Activated CD8-positive, alpha-beta memory T cell treated with anti-CD3 and anti-CD28 coated beads, Interleukin-2, amount 50 U/mL, for 4 hours (primary cell): ENCODE data around the gene ADAM12.
"Not testable (repeated sequence)": the region's sequence is repeated elsewhere in the genome, so short reads cannot be mapped to it uniquely, and the experiment has no call there.

ENCODE experiments used
- DNase-seq: peaks from one replicate; pipeline ENCODE4 v3.0.0-alpha.2; 2020

Gene ADAM12

GRCh38 chr10:126402721-126403695 is 14.7 kb upstream of the ADAM12 start:
- no peak for DNase-seq

DNA sequence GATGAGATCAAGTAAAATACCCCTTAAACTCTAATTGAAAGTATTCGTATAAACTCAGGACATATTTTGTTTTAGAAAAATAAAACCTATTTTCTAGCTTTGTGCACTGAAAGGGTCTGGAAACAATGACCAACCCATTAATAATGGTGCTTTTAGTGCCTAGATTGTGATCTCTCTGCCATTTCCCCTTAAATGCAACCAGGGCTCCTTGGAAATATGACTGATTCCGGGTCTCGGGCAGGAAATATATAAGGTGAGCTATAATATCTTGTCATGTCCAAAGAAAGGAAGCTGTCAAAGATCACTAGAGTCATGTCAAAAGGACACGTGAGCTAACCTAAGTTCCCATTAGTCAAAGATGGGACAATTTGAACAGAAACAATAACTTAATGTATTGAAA is 12.4 kb upstream of the ADAM12 start:
- no peak for DNase-seq

- no peak for DNase-seq
Observed at GRCh38 chr10:126398924-126399323, 10.6 kb upstream of the ADAM12 start.

- DNase-seq = no peak
Observed at GRCh38 chr10:126398383-126398743, 10.1 kb upstream of the ADAM12 start.

GRCh38 chr10:126397640-126398382 is 9.5 kb upstream of the ADAM12 start:
- no peak for DNase-seq

- DNase-seq = no peak
Observed at GRCh38 chr10:126397156-126397555, 8.9 kb upstream of the ADAM12 start.

- no peak for DNase-seq
Observed at GRCh38 chr10:126394948-126395347, 6.7 kb upstream of the ADAM12 start.

- no peak for DNase-seq
Observed at GRCh38 chr10:126393076-126393475, 4.8 kb upstream of the ADAM12 start.

DNA sequence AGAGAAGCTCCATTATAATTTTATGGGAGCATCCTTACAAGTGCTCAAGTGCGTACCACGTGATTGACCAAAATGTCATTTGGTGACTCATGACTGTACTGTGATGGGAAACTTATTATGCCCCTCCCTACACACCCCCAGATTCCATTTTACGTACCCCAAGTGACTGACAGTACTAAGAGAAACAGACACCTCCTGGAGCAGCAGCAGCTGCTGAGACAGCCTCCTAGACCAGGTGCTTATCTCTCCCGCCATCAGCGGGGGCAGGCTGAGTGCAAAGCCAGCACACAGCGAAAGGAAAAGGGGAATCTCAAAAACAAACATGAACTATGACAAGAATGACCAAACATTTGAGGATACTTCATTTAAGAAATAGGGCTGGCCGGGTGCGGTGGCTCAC is 4.2 kb upstream of the ADAM12 start:
- DNase-seq = no peak

GRCh38 chr10:126392068-126392467 is 3.8 kb upstream of the ADAM12 start:
- DNase-seq = no peak

DNA sequence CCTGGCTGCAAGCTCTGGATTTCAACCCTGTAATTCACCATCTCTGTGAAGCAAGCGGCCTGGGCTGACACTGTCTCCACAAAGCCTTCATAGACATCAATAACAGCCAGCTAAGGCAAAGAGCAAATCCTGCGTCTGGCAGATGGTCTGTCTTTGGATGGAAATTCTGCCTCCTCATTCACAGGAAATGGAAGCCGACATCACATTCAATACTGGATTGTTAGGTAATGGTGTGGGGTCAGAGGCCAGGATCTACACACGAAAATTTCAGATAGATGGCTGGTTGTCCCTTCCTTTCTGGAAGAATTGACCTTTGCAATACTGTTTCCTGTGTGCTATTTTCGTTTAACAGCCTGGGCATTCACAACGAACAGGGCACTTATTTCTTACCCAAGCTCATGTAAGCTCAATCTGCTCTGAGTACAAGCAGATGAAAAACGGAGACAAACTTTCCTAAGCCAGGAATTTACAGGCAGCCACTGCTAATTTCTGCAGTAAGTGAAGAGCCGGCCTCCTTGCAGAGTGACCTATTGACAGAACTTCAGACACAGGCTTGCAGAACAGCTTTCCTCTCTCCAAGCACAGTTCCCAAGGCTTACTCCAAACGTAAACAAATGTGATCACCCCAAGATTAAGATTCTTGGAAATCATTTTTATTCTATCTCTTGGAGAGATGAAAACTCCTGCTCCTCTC is 3.1 kb upstream of the ADAM12 start:
- no peak for DNase-seq

DNA sequence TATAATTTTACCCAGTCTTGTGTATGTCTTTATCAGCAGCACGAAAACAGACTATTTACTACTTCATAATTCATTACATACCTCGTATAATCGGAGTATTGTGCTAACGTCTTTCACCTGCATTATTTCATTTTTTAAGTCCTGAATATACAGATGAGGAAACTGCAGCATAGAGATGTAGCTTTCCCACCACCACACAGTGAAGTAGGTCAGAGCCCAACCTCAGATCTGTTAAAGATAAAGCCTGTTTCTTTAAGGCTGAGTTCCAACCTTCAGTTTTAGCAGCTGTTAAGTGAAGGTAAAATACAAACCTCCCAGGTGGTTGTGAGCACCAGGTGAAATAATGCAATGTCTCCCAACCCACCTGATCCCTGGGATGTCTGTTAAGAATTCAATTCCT is 2.0 kb upstream of the ADAM12 start:
- DNase-seq = no peak

DNA sequence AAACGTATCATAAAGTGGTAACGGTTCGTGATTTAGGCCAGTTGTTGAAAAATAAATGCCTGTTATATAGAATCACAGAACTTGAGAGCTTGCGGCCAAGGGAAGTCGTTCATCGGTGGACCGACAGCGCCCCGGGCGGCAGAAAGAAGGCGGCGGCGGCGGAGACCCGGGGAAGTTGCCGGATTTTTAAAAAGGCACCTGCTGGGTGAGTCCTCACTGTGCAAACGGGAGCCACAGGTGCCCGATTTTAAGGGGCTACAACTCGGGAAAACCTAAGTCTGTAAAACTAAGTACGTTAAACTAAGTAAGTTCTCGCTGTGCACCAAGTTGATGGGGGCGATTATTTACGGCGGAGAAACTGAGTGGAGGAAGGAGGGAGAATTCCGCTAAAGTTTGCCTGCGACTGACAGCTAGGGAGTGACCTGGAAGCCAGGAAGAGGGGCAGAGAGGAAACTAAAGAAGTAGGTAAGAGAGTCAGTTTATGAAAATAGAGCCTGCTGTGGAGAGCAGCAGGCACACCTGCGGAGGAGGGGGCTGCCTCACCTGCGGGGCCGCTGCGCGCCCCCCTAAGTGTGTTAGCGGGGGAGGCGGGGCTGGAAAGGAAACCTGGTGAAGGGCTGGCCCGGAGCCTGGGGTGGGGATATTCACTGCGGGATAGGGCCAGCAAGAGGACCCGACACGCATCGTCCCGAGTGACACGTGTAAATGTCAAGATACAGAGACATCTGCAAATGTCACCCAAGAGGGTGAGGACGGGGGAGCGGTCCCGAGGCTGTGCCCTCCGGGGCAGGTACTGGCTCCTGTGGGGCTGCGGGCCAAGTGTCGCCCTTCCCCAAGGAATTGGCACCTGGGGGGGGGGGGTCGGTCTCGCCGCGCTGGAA is 996 bp downstream of the ADAM12 start:
- DNase-seq = peak; percentile 18

- no peak for DNase-seq
Observed at GRCh38 chr10:126384269-126384873, 3.9 kb downstream of the ADAM12 start.

- DNase-seq = no peak
Observed at GRCh38 chr10:126380352-126381076, 7.8 kb downstream of the ADAM12 start.

DNA sequence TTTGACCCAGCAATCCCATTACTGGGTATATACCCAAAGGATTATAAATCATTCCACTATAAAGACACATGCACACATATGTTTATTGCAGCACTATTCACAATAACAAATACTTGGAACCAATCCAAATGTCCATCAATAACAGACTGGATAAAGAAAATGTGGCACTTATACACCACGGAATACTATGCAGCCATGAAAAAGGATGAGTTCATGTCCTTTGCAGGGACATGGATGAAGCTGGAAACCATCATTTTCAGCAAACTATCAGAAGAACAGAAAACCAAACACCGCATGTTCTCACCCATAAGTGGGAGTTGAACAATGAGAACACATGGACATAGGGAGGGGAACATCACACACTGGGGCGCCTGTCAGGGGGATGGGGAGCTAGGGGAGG is 9.1 kb downstream of the ADAM12 start:
- not testable (repeated sequence) for DNase-seq

DNA sequence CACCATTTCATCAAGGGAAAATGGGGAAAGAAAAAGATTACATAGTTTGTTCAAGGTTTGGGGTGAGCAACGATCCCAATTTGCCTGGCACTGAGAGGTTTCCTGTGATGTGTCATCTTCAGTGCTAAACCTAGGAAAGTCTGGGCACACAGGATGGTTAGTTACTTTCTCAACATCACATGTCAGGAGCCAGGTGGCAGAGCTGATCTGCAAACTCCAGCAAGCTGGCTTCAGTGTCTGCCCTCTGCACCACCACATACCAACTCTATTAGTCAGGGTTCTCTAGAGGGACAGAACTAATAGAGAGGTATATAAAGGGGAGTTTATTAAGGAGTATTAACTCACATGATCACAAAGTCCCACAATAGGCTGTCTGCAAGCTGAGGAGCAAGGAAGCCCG is 11.3 kb downstream of the ADAM12 start:
- DNase-seq = no peak

GRCh38 chr10:126375926-126376554 is 12.2 kb downstream of the ADAM12 start:
- no peak for DNase-seq

GRCh38 chr10:126375299-126375698 is 13.0 kb downstream of the ADAM12 start:
- no peak for DNase-seq

- DNase-seq = no peak
Observed at GRCh38 chr10:126374435-126374834, 13.8 kb downstream of the ADAM12 start.

GRCh38 chr10:126373972-126374371 is 14.3 kb downstream of the ADAM12 start:
- DNase-seq = no peak
